Osteocyte (in vitro differentiated cells): ENCODE measurements around the gene FAM25A. TPM values are rescaled to one million over a fixed set of nuclear protein-coding genes. Genes with fewer than 3 reads are reported as not detected.

Experiments
- DNase-seq: peaks from one replicate; pipeline ENCODE4 v3.0.0; 2021; ENCODE audit warnings: mixed read lengths; ENCODE audit not compliant: unreplicated experiment; ENCODE audit errors: extremely low spot score
- H3K27ac Mint-ChIP-seq: one replicate; pipeline ENCODE4 v1.8.0; 2021; ENCODE audit warnings: mild to moderate bottlenecking, mixed read lengths; ENCODE audit not compliant: unreplicated experiment
- H3K27me3 Mint-ChIP-seq: one replicate; pipeline ENCODE4 v1.8.0; 2021; ENCODE audit warnings: mixed read lengths; ENCODE audit not compliant: unreplicated experiment
- H3K36me3 Mint-ChIP-seq: one replicate; pipeline ENCODE4 v1.8.0; 2021; ENCODE audit warnings: mixed read lengths; ENCODE audit not compliant: unreplicated experiment
- H3K4me1 Mint-ChIP-seq: one replicate; pipeline ENCODE4 v1.8.0; 2021; ENCODE audit warnings: mixed read lengths; ENCODE audit not compliant: unreplicated experiment
- H3K4me3 Mint-ChIP-seq: one replicate; pipeline ENCODE4 v1.8.0; 2021; ENCODE audit warnings: mild to moderate bottlenecking, moderate library complexity, mixed read lengths; ENCODE audit not compliant: unreplicated experiment
- H3K9me3 Mint-ChIP-seq: one replicate; pipeline ENCODE4 v1.8.0; 2021; ENCODE audit warnings: mixed read lengths; ENCODE audit not compliant: unreplicated experiment
- CTCF ChIP-seq: fragments of 200-600 bp; sonication (generic); IDR thresholded peaks from 2 replicates; pipeline ENCODE4 v1.5.0; 2021; ENCODE audit warnings: antibody characterized with exemption, mild to moderate bottlenecking, moderate library complexity
- total RNA-seq: library from RNA; stranded (reverse); gene quantifications from 2 replicates; pipeline ENCODE4 v1.2.1, GENCODE V29; 2021

Gene FAM25A
- total RNA-seq, 1 donor from 2014 or later, result not detected

- H3K27ac Mint-ChIP-seq, result peak overlapping the region; percentile 91
- H3K4me1 Mint-ChIP-seq, result peaks cover 35% of the 10 kb centered on the region
- no peak overlapping the region for H3K4me3 Mint-ChIP-seq
- no peaks in the 10 kb centered on the region for H3K9me3 Mint-ChIP-seq
- no peak for TF ChIP-seq CTCF
- peaks cover 46% of the 10 kb centered on the region for H3K36me3 Mint-ChIP-seq
- no peak for DNase-seq
- H3K27me3 Mint-ChIP-seq, result no peaks in the 10 kb centered on the region
These were observed 39.3 kb downstream of the FAM25A start for GRCh38 chr10:87059401-87059800.

GRCh38 chr10:87060280-87060928, 40.3 kb downstream of the FAM25A start:
- no peak for TF ChIP-seq CTCF
- DNase-seq, result no peak
- H3K9me3 Mint-ChIP-seq, result no peaks in the 10 kb centered on the region
- H3K4me1 Mint-ChIP-seq, result peaks cover 35% of the 10 kb centered on the region
- no peak overlapping the region for H3K4me3 Mint-ChIP-seq
- no peaks in the 10 kb centered on the region for H3K27me3 Mint-ChIP-seq
- peaks cover 49% of the 10 kb centered on the region for H3K36me3 Mint-ChIP-seq
- H3K27ac Mint-ChIP-seq, result no peak overlapping the region

GRCh38 chr10:87064651-87065050, 44.6 kb downstream of the FAM25A start:
- DNase-seq, result no peak
- peaks cover 8% of the 10 kb centered on the region for H3K4me1 Mint-ChIP-seq
- H3K27ac Mint-ChIP-seq, result no peak overlapping the region
- H3K36me3 Mint-ChIP-seq, result peaks cover 65% of the 10 kb centered on the region
- no peaks in the 10 kb centered on the region for H3K9me3 Mint-ChIP-seq
- TF ChIP-seq CTCF, result no peak
- H3K4me3 Mint-ChIP-seq, result no peak overlapping the region
- no peaks in the 10 kb centered on the region for H3K27me3 Mint-ChIP-seq

GRCh38 chr10:87066178-87066577, 46.1 kb downstream of the FAM25A start:
- Mint-ChIP-seq H3K4me1 (no peaks in the 10 kb centered on the region), H3K27ac (no peak overlapping the region), H3K36me3 (peaks cover 55% of the 10 kb centered on the region), H3K9me3 (no peaks in the 10 kb centered on the region), H3K4me3 (no peak overlapping the region), H3K27me3 (no peaks in the 10 kb centered on the region)
- DNase-seq, result no peak
- no peak for TF ChIP-seq CTCF

- Mint-ChIP-seq H3K4me3 (no peak overlapping the region), H3K27ac (no peak overlapping the region), H3K9me3 (no peaks in the 10 kb centered on the region), H3K36me3 (peaks cover 59% of the 10 kb centered on the region), H3K4me1 (no peaks in the 10 kb centered on the region), H3K27me3 (no peaks in the 10 kb centered on the region)
- DNase-seq, result no peak
- no peak for TF ChIP-seq CTCF
These were observed 46.8 kb downstream of the FAM25A start for GRCh38 chr10:87066865-87067264.
